GM19035 (cell line): ENCODE data around the gene BAZ2B.

Experiments used
- ATAC-seq: cut with Tn5 transposase; IDR thresholded peaks from one replicate; pipeline ENCODE4 v1.9.1; 2021; ENCODE audit not compliant: unreplicated experiment

BAZ2B gene

DNA sequence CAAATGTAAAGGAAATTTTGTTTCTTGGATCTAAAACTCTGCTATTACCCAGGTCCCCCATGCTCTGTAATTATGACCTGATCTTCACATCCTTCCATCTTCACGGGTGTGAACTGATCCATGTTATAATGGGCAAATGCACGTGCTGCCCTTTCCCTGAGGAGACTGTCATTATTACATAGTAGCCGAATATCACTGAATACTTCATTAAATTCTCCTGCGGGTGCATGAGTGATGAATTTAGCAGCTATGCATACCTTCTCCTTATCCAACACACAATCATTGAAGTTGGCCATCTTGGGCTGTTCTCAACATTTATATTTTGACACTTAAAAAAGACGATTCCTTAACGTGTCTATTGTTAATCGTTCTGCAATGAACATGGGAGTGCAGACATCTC lies 153.4 kb downstream of the BAZ2B start:
- ATAC-seq, result no peak

DNA sequence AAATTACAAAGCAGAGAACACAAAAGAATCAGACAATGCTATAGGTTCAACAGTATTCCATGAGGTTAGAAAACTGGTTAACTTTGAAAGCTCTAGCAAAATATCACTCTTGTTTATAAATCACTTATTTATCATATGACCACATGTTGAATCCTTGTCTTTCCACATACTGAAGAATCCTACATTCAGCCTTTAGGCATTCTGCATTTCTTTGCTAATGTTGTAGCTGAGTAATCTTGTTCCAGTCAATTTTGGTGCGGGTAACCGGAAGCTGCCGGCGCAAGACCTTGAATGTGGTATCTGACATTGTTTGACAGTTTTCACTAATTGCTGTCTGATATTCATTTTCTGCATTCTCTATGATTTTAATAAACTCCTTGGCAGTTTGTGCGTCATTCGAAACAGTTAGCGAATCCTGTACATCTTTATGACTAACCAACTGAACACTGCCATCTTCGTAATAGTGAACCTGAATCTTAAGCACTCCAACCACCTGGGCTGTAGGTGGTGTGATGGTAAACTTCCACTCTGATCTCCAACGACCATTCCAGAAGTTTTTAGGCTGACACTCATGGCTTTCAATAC lies 154.1 kb downstream of the BAZ2B start:
- ATAC-seq, result no peak

DNA sequence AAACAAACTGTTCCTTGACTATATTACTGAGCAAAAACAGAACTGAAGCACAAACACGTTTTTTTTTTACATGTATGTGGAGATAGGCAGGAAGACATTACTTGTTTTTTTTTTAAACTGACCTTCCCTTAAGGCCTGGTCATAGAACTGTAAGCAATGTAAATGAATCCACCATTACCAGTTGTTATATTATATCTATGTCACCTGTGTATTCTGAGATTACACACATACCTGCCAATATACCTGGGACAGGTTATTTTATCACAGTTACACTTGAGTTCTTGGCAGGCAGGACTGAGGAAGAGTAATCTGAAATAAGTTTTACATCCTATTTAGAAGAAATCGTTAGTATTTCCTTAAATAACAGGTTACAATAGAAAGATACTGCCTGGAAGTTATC lies 155.3 kb downstream of the BAZ2B start:
- ATAC-seq, result no peak

DNA sequence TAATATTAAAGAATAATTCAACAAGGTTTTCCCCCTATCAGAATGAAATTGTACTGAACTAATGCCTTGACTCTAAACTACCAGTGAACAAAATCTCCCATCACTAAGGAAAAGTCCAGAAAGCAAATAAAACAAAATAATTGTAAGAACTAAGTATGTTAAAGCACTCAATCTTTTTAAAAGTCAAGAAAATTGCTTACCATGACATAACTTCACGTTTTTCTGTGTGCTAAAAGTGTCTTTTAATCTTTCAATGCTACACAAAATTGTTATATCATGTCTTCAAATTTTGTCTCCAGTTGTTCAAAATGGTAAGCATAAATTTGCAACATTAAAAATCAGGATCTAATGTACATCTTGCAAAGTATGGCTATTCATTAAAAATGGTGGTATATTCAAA lies 156.1 kb downstream of the BAZ2B start:
- no peak for ATAC-seq

DNA sequence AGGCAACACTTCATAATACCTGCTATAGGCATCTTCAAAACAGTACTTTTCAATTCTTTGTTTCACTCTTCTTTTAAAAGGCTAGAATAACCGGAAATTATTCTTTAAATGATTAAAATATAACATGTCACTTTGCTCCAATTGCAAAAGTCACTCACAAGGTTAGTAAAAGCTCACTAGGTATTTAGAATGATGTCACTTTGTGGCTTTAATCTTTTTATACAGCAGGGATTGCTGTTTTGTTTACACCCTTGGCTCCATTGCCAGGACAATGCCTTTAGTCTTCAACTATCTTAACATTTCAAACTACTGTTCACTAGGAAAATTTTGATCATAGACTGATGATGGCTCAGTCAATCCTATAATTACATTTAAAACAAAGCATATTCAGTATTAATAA lies 157.1 kb downstream of the BAZ2B start:
- ATAC-seq, result no peak

GRCh38 chr2:159457589-159457988 lies 158.8 kb downstream of the BAZ2B start:
- ATAC-seq, result no peak

DNA sequence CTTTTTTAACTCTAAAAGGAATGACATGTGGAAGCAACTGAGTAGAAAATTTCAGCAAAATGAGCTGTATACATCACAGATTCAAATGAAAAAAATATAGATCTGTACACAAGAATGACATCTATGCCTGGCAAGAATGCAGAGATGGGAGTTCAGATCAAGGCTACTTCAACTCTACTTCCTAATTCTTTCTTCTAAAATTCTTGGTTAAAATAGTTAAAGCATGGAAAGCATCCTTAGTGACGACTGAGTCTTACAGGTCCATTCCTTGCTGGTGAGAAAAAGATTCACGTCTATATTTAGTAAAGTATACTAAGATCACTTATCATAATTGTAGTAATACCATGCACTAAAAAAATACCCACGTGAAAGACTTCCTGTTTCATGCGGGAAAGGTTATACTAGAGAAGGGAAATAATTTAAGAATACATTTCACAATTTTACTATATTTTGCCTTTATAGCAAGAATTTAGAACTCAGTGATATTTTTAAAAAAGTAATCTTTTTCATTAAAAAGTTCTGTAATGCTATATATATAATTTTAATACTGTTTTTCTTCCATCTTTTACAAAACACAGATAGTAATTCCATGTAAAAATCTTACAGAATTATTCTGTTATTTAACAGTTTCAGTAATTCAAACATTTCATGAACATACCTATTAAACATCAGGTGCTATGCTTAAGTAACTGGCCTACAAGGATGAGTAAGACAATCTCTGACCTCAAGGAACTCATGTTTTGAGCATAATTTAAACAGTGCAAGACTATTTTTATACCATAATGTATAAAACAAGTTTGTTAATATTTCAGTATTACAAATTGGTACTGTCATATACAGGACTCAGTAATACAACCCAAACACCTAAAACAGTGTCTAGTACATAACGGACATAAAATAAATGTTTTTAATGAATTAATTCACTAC lies 159.6 kb downstream of the BAZ2B start:
- no peak for ATAC-seq

GRCh38 chr2:159455330-159455918 lies 160.9 kb downstream of the BAZ2B start:
- ATAC-seq, result no peak

DNA sequence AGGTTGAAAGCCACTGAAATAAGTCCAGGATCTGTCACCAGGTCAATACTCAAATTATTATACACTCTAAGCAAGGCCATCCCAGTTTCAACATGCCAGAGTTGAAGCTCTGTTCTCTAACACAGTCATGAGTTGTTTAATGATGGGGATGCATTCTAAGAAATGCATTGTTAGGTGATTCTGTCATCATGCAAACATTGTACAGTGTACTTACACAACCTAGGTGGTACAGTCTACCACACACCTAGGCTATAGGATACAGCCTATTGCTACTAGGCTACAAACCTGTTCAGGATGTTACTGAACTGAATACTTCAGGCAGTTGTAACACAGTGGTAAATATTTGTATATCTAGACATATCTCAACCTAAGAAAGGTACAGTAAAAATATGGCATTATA lies 162.2 kb downstream of the BAZ2B start:
- no peak for ATAC-seq

- no peak for ATAC-seq
These were observed 166.2 kb downstream of the BAZ2B start for GRCh38 chr2:159450180-159450579.

GRCh38 chr2:159449504-159450124 lies 166.7 kb downstream of the BAZ2B start:
- ATAC-seq, result no peak

DNA sequence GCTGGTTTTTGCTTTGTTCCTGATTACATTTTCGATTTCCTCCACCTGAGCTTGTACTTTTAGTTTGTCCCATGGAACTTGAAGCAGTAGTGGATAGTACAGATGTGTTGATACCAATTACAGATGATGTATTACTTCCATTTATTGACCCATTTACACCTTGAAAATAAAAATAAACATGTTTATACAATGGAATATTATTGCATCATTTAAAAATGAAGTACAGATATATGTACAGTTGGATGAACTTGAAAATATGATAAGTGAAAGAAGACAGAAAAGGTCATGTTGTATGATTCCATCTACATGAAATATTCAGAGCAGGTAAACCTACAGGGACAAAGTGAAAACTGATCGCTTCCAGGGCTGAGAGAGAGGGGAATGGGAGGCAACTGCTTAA lies 169.5 kb downstream of the BAZ2B start:
- no peak for ATAC-seq

- ATAC-seq, result no peak
These were observed 170.1 kb downstream of the BAZ2B start for GRCh38 chr2:159446201-159446600.

DNA sequence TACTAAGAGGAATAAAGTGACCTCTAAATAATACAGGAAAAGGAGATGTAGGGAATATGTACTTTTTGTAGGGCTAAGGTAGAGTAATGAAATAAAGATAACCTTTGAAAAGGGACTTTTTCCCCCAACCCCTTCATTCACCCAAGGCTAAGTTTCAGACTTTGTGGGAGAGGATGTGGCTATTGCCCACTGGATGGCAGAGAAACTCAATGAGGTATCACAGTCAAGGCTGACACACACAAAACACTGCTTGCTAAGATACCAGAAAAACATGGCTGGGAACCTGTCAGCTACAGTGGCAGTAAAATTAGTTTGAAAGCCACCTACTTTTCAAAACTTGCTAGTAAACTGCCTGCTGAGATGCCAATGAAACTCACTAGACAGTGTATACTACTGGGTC lies 171.0 kb downstream of the BAZ2B start:
- ATAC-seq, result no peak

GRCh38 chr2:159444754-159445153 lies 171.6 kb downstream of the BAZ2B start:
- no peak for ATAC-seq

GRCh38 chr2:159442159-159442852 lies 174.0 kb downstream of the BAZ2B start:
- ATAC-seq, result no peak

DNA sequence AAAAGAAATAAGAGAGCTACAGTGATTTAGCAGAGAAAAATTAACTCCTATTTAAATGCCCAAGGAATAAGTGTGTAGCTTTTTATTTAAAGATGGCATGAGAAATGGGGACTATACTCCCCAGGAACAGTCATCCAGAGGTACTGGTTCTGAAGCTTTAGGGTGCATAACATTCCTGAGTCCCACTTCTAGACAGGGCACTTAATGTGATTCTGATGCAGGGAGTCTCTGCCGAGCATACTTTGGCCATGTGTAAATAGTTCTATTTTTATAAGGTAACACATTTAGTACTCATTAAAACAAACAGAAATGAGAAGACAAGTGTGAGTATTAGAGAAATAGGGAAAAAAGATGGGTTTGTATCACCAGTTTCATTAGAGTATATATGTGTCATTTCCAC lies 175.2 kb downstream of the BAZ2B start:
- no peak for ATAC-seq

DNA sequence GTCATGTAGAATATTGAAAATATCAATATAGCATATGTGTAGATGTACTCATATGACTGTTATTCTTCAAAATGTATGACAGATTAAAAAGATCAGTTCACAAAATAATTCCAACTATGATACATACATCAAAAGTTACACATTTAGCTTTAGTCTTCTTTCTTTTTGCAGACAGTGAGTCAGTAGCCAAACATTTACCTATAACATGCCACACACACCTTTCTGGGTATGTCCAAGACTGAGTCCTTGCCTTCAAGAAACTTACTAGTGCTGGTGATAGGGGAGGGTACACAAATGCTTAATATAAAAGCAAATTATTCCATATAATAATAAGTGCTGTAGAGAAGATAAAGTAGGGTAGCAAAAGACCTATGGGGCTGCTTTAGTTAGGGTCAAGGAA lies 176.9 kb downstream of the BAZ2B start:
- ATAC-seq, result no peak

GRCh38 chr2:159438720-159439353 lies 177.5 kb downstream of the BAZ2B start:
- ATAC-seq, result no peak

DNA sequence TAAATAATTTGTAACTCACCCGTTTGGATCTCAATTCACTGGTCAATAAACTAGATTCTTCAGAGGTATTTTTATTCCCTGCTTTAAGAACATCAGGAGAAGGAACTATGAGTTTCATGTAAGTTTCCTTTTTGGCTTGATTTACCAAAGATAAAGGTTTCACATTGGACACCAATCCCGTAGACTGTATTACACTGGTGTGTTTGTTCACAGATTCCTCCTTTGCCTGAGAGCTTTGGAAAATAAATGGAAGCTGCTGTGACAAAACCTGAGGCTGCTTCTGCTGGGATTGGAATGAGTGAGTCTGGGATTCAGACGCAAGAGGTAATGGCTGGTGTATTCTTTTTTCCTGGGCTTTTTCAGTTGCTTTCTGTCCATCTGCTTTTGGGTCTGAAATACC lies 178.1 kb downstream of the BAZ2B start:
- ATAC-seq, result no peak

DNA sequence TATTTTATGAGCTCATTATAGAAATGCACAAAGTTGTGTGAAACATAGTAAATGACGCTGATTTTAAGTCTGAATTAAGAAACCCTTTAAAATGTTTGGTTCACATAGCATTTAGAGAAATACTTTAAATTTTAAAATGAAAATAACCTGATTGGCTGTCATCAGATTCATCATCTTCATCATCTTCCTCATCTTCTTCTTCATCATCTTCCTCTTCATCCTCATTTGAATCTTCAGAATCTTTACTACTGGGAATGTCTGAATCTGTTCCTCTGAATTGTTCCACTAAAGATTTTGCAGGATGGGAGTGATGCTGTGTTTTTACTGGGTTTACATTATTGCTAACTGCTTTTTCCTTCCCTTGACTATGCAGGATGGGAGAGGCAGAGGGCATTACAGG lies 183.7 kb downstream of the BAZ2B start:
- ATAC-seq, result no peak
